NT2/D1 (cell line): ENCODE results near the gene INAVA.

Source experiments
- DNase-seq: peaks from one replicate; pipeline ENCODE4 v3.0.0-alpha.2; 2011; ENCODE audit warnings: low read depth, low spot score
- H3K27me3 ChIP-seq: 2 replicates; pipeline ENCODE4 v1.6.0; 2011; ENCODE audit warnings: mild to moderate bottlenecking; ENCODE audit not compliant: insufficient read length, insufficient read depth
- H3K36me3 ChIP-seq: 2 replicates; pipeline ENCODE4 v1.6.1; 2011; ENCODE audit warnings: mild to moderate bottlenecking, low read length, mixed read lengths; ENCODE audit not compliant: insufficient read depth, insufficient read length
- H3K4me1 ChIP-seq: 2 replicates; pipeline ENCODE4 v1.5.1; 2011; ENCODE audit not compliant: insufficient read depth, insufficient read length
- H3K4me3 ChIP-seq: 2 replicates; pipeline ENCODE4 v1.5.1; 2011; ENCODE audit warnings: low read depth; ENCODE audit not compliant: insufficient read length
- H3K9ac ChIP-seq: 2 replicates; pipeline ENCODE4 v1.6.0; 2011; ENCODE audit warnings: low read depth; ENCODE audit not compliant: insufficient read length
- H3K9me3 ChIP-seq: 2 replicates; pipeline ENCODE4 v1.5.1; 2011; ENCODE audit warnings: mild to moderate bottlenecking, low read length; ENCODE audit not compliant: insufficient read depth
- SUZ12 ChIP-seq: IDR thresholded peaks from 2 replicates; pipeline ENCODE4 v1.6.1; 2011; ENCODE audit not compliant: insufficient read length, insufficient read depth; ENCODE audit errors: extremely low read depth
- YY1 ChIP-seq: IDR thresholded peaks from 2 replicates; pipeline ENCODE4 v1.6.1; 2011; ENCODE audit not compliant: insufficient read length, insufficient read depth
- ZNF274 ChIP-seq: IDR thresholded peaks from 2 replicates; pipeline ENCODE4 v1.6.1; 2011; ENCODE audit warnings: mild to moderate bottlenecking, low read depth, low read length

INAVA gene

DNA sequence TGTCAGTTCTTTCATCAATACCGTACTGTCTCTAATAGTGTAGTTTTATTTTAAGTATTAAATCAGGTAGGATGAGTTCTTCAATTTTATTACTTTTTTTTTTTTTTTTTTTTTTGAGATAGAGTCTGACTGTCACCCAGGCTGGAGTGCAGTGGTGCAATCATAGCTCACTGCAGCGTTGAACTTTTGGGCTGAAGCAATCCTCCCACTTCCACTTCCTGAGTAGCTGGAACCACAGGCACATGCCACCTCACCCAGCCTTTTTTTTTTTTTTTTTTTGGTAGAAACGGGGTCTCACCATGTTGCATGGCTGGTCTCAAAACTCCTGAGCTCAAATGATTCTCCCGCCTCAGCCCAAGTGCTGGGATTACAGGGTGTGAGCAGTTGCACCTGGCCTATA is 44.3 kb downstream of the INAVA start:
- H3K4me3 ChIP-seq, result no peak overlapping the region
- no peak for DNase-seq
- no peaks in the 10 kb centered on the region for H3K4me1 ChIP-seq
- no peak for TF ChIP-seq SUZ12
- no peak for TF ChIP-seq YY1
- TF ChIP-seq ZNF274, result no peak
- H3K9ac ChIP-seq, result no peak overlapping the region
- no peaks in the 10 kb centered on the region for H3K27me3 ChIP-seq
- no peaks in the 10 kb centered on the region for H3K36me3 ChIP-seq
- no peaks in the 10 kb centered on the region for H3K9me3 ChIP-seq

DNA sequence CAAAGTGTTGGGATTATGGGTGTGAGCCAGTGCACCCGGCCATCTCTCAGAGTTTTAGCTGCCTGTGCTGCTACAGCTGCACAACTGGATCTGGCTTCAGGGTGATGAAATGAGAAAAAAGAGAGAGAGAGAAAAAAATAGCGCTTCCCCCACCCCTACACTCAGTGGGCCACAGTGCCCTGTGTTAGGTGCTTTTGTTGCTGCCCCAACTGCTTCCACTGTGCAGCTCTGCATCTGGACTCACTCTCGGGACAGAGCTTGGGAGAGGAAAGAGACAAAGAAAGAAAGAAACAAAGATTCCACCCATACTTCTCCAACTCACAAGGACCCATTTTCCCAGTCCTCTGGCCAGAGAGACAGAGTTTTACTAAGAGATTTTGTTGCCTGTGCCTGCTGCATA is 50.4 kb downstream of the INAVA start:
- Histone ChIP-seq H3K27me3 (no peaks in the 10 kb centered on the region), H3K9ac (no peak overlapping the region), H3K4me1 (no peaks in the 10 kb centered on the region), H3K36me3 (no peaks in the 10 kb centered on the region), H3K4me3 (no peak overlapping the region), H3K9me3 (peaks cover 16% of the 10 kb centered on the region; the same call in 1 of the 2 replicates)
- DNase-seq, result no peak
- TF ChIP-seq ZNF274, result no peak
- TF ChIP-seq SUZ12, result no peak
- TF ChIP-seq YY1, result no peak

DNA sequence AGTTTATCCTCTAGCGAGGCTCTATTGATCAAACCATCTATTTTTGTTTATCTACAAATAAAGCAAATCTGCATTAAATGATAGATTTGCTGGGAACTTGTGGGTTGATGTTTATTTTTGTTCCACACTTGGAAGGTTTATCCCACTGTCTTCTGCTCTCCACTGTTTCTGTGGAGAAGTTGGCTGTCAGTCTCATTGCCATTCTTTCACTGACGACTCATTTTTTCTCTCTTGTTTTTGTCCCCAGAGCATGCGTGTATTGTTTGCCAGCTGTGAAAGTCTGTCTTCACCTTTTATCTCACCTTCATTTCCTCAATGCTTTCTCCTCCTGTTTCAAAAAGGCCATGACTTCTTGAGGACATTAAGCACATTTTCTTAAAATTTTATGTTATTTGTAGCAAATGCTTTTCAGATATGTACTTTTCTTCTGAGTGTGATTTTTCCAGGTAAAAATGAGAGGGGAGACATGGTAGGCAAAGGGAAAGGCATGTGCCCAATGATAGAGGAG is 52.4 kb downstream of the INAVA start:
- Histone ChIP-seq H3K9me3 (peaks cover 16% of the 10 kb centered on the region; the same call in 1 of the 2 replicates), H3K9ac (no peak overlapping the region)
- DNase-seq, result no peak

DNA sequence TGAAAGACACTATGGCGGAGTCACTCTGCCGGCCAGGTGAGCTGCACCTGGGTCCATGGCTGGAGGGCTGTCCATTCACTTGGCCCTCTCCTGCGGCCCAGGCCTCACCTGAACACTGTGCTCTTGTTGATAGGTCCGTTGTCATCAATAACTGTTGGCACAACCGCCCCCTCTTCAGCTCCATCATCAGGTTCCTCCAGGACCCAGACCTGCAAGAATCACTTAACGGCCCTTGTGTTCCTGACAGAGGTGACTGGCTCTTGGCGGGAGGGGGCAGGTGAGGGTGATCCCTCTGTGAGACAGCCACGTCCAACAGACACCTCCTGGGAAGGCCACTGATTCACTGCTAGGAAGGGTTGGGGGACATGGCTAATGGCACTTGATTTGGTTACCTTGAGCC is 54.9 kb downstream of the INAVA start:
- Histone ChIP-seq H3K9me3 (peaks cover 16% of the 10 kb centered on the region; the same call in 1 of the 2 replicates), H3K27me3 (no peaks in the 10 kb centered on the region), H3K9ac (no peak overlapping the region), H3K4me3 (no peak overlapping the region), H3K36me3 (no peaks in the 10 kb centered on the region), H3K4me1 (no peaks in the 10 kb centered on the region)
- no peak for DNase-seq
- TF ChIP-seq ZNF274 (no peak), SUZ12 (no peak), YY1 (no peak)

More for the DNA sequence above, 52.4 kb downstream of the INAVA start:
- H3K36me3 ChIP-seq, result no peaks in the 10 kb centered on the region
- no peak for TF ChIP-seq YY1
- H3K27me3 ChIP-seq, result no peaks in the 10 kb centered on the region
- H3K4me3 ChIP-seq, result no peak overlapping the region
- no peaks in the 10 kb centered on the region for H3K4me1 ChIP-seq

DNA sequence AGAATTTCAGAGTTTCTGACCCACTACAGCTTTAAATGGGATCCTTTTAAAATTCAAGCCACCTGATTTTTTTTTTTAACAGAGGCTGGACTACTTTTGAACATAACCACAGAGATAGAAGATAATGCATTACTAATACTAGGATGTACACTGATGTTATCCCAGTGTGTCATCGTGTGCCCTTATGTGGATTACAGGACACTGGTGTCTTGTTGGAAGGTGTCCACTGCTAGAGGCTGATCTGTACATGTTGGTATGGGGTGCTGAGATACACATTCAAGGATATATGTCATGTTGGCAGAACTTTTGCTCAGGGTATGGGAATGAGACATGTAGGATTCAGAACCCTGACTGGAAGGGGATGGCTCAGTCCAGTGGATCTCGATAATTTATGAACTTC is 56.3 kb downstream of the INAVA start:
- Histone ChIP-seq H3K9me3 (peaks cover 16% of the 10 kb centered on the region; the same call in 1 of the 2 replicates), H3K9ac (no peak overlapping the region), H3K4me3 (no peak overlapping the region), H3K4me1 (no peaks in the 10 kb centered on the region), H3K27me3 (no peaks in the 10 kb centered on the region), H3K36me3 (no peaks in the 10 kb centered on the region)
- no peak for TF ChIP-seq YY1
- TF ChIP-seq ZNF274, result no peak
- TF ChIP-seq SUZ12, result no peak
- no peak for DNase-seq

DNA sequence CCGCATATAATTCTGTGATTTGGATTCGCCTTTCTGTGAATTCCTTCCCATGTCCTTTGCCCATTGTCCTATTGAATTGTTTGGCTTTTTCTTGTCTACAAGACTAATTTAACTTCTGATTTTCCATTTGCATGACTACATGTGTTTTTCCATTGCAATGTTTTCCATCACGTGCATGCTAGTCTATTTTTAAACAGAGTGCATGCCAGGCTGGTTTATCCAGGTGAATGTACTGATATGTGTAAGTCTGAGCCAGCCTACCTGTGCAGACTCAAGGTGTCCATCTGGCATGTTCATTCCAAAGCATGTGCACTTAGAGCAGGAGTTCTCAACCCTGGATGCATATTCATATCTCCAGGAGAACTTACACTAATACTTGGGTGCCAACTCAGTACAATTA is 59.7 kb downstream of the INAVA start:
- H3K4me3 ChIP-seq, result no peak overlapping the region
- no peak overlapping the region for H3K9ac ChIP-seq
- no peaks in the 10 kb centered on the region for H3K9me3 ChIP-seq
- no peak for DNase-seq
- peaks cover 3% of the 10 kb centered on the region for H3K4me1 ChIP-seq
- H3K27me3 ChIP-seq, result no peaks in the 10 kb centered on the region
- H3K36me3 ChIP-seq, result no peaks in the 10 kb centered on the region
- TF ChIP-seq SUZ12 (no peak), ZNF274 (no peak), YY1 (no peak)

DNA sequence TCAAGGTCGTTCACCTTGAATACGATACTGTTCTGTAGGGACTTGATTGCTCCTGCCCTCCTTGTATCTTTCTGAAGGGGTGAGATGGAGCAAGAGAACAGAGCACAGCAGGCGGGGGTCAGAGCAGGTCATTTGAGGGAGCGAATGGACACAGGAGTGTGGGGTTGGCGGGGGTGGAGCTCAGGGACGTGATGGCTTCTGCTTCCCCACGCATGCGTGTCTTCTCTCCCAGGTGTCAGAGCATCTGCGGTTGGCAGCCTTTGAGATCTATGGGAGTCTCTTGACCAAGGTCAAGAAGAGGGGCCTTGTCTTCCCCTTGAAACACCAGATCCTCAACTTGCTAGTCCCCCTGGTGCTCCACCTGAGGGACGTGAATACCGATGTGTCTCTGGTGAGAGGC is 63.9 kb downstream of the INAVA start:
- TF ChIP-seq YY1 (no peak), ZNF274 (no peak), SUZ12 (no peak)

DNA sequence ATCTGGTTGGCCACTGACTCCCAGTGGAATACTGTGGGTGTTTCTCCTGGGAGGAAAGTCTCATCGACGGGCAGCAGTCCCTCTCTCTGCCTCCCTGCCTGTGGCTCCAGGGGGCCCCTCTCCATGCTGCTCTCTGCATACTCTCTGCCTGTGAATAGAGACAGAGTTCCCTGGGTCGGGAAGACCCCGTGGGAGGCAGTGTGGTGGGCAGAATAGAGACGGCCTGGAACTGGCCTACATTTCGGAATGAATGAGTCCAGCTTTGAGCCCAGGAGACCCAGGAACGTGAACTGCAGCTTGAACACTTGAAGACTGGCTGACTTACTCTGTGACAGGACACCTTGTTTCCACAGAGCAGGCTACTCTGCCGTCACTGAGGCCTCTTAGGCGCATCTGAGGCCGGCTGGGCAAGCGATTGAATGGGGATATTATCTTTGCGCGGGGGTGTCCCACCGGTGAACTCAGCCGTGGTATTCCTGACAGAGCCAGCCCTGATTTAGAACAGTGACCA is 64.8 kb downstream of the INAVA start:
- Histone ChIP-seq H3K9ac (no peak overlapping the region), H3K4me3 (no peak overlapping the region), H3K9me3 (no peaks in the 10 kb centered on the region), H3K36me3 (no peaks in the 10 kb centered on the region), H3K27me3 (no peaks in the 10 kb centered on the region), H3K4me1 (peaks cover 12% of the 10 kb centered on the region)
- DNase-seq, result no peak
- no peak for TF ChIP-seq YY1
- no peak for TF ChIP-seq ZNF274
- TF ChIP-seq SUZ12, result no peak

More for the DNA sequence above, 63.9 kb downstream of the INAVA start:
- no peaks in the 10 kb centered on the region for H3K27me3 ChIP-seq
- DNase-seq, result no peak
- no peak overlapping the region for H3K9ac ChIP-seq
- H3K4me3 ChIP-seq, result no peak overlapping the region
- no peaks in the 10 kb centered on the region for H3K36me3 ChIP-seq
- H3K4me1 ChIP-seq, result peaks cover 12% of the 10 kb centered on the region
- H3K9me3 ChIP-seq, result no peaks in the 10 kb centered on the region
